H9 (cell line): Measurements from ENCODE around the gene SELENOM. TPM values are rescaled to one million over a fixed set of nuclear protein-coding genes. Genes with fewer than 3 reads are reported as not detected.
A peak's percentile ranks its signal among the peaks of the same experiment; 100 is the strongest.
"Not testable (repeated sequence)": the region's sequence is repeated elsewhere in the genome, so short reads cannot be mapped to it uniquely, and the experiment has no call there.

Source experiments
- DNase-seq: peaks from one replicate; pipeline ENCODE4 v3.0.0-alpha.2; 2017
- H2AFZ ChIP-seq: one replicate; pipeline ENCODE4 v1.6.1; 2013; ENCODE audit warnings: mild to moderate bottlenecking, low read length, control low read depth, moderate library complexity
- H2AK5ac ChIP-seq: 2 replicates; pipeline ENCODE4 v1.6.1; 2013; ENCODE audit warnings: low read length, control low read depth, mixed read lengths; ENCODE audit not compliant: insufficient read length
- H2BK120ac ChIP-seq: one replicate; pipeline ENCODE4 v1.6.1; 2013; ENCODE audit warnings: low read depth, mild to moderate bottlenecking, low read length, control low read depth, inconsistent platforms; ENCODE audit not compliant: poor library complexity, severe bottlenecking
- H2BK12ac ChIP-seq: 2 replicates; pipeline ENCODE4 v1.6.1; 2013; ENCODE audit warnings: low read length, control low read depth, mixed read lengths, low read depth; ENCODE audit not compliant: insufficient read length
- H2BK15ac ChIP-seq: 2 replicates; pipeline ENCODE4 v1.6.1; 2013; ENCODE audit warnings: low read depth, low read length, control low read depth
- H2BK20ac ChIP-seq: one replicate; pipeline ENCODE4 v1.6.1; 2013; ENCODE audit warnings: low read depth, mild to moderate bottlenecking, low read length, control low read depth, inconsistent platforms; ENCODE audit not compliant: poor library complexity, severe bottlenecking
- H2BK5ac ChIP-seq: 2 replicates; pipeline ENCODE4 v1.6.1; 2013; ENCODE audit warnings: low read length, control low read depth, mixed read lengths; ENCODE audit not compliant: insufficient read length
- H3K14ac ChIP-seq: 2 replicates; pipeline ENCODE4 v1.6.1; 2013; ENCODE audit warnings: low read length, control low read depth; ENCODE audit not compliant: insufficient read depth
- H3K18ac ChIP-seq: 2 replicates; pipeline ENCODE4 v1.6.1; 2013; ENCODE audit warnings: low read depth, mild to moderate bottlenecking, mixed read lengths, low read length, control low read depth; ENCODE audit not compliant: insufficient read length
- H3K23ac ChIP-seq: 2 replicates; pipeline ENCODE4 v1.6.1; 2013; ENCODE audit warnings: low read length, control low read depth, mixed read lengths, low read depth; ENCODE audit not compliant: insufficient read length
- H3K23me2 ChIP-seq: 2 replicates; pipeline ENCODE4 v1.6.1; 2013; ENCODE audit warnings: low read depth, mild to moderate bottlenecking, mixed read lengths, low read length, control low read depth; ENCODE audit not compliant: insufficient read length, poor library complexity, severe bottlenecking
- H3K27ac ChIP-seq: 2 replicates; pipeline ENCODE4 v1.5.1; 2013; ENCODE audit warnings: low read length, control low read depth, mixed read lengths, low read depth; ENCODE audit not compliant: insufficient read length
- H3K27me3 ChIP-seq: 2 replicates; pipeline ENCODE4 v1.6.1; 2013; ENCODE audit warnings: low read length, control low read depth, inconsistent platforms; ENCODE audit not compliant: insufficient read depth
- H3K4ac ChIP-seq: 2 replicates; pipeline ENCODE4 v1.6.1; 2013; ENCODE audit warnings: low read depth, mild to moderate bottlenecking, control low read depth, inconsistent platforms, low read length, moderate library complexity
- H3K4me1 ChIP-seq: 2 replicates; pipeline ENCODE4 v1.6.1; 2013; ENCODE audit warnings: low read length, control low read depth, inconsistent platforms; ENCODE audit not compliant: insufficient read depth
- H3K4me2 ChIP-seq: 2 replicates; pipeline ENCODE4 v1.6.1; 2013; ENCODE audit warnings: low read length, control low read depth, mixed read lengths; ENCODE audit not compliant: insufficient read length, insufficient read depth
- H3K56ac ChIP-seq: 2 replicates; pipeline ENCODE4 v1.6.1; 2013; ENCODE audit warnings: low read depth, mild to moderate bottlenecking, mixed read lengths, low read length, control low read depth; ENCODE audit not compliant: insufficient read length
- H3K79me1 ChIP-seq: 2 replicates; pipeline ENCODE4 v1.6.1; 2013; ENCODE audit warnings: low read depth, mild to moderate bottlenecking, moderate library complexity, low read length, control low read depth, inconsistent platforms; ENCODE audit not compliant: insufficient read depth, poor library complexity, severe bottlenecking
- H3K79me2 ChIP-seq: 2 replicates; pipeline ENCODE4 v1.6.1; 2013; ENCODE audit warnings: low read length, control low read depth, inconsistent platforms; ENCODE audit not compliant: insufficient read depth
- H3K9ac ChIP-seq: 2 replicates; pipeline ENCODE4 v1.6.1; 2013; ENCODE audit warnings: low read length, control low read depth, mixed read lengths; ENCODE audit not compliant: insufficient read length; ENCODE audit errors: extremely low read depth
- H3K9me3 ChIP-seq: one replicate; pipeline ENCODE4 v1.6.1; 2013; ENCODE audit warnings: low read depth, low read length, inconsistent platforms; ENCODE audit not compliant: control insufficient read depth
- H3T11ph ChIP-seq: one replicate; pipeline ENCODE4 v1.6.1; 2013; ENCODE audit warnings: mild to moderate bottlenecking, low read length, control low read depth, inconsistent platforms
- H4K20me1 ChIP-seq: one replicate; pipeline ENCODE4 v1.6.1; 2013; ENCODE audit not compliant: control insufficient read depth, insufficient read length, insufficient read depth
- H4K5ac ChIP-seq: 2 replicates; pipeline ENCODE4 v1.6.1; 2013; ENCODE audit warnings: low read depth, mild to moderate bottlenecking, mixed read lengths, low read length, control low read depth; ENCODE audit not compliant: insufficient read length
- H4K8ac ChIP-seq: replicated peaks from 2 replicates; pipeline ENCODE4 v1.6.1; 2013; ENCODE audit warnings: low read length, control low read depth, mixed read lengths, low read depth; ENCODE audit not compliant: insufficient read length
- H4K91ac ChIP-seq: 2 replicates; pipeline ENCODE4 v1.6.1; 2013; ENCODE audit warnings: low read depth, mild to moderate bottlenecking, moderate library complexity, mixed read lengths, low read length, control low read depth; ENCODE audit not compliant: insufficient read length
- H3K27ac Mint-ChIP-seq, 3 experiments: 2 replicates in 2 of 3; 3 replicates in 1 of 3; pipeline ENCODE4 v1.8.0; 2020 to 2021; ENCODE audit warnings: mixed read lengths in 3 of 3, mild to moderate bottlenecking in 1 of 3, moderate library complexity in 1 of 3
- H3K27me3 Mint-ChIP-seq: 2 replicates; pipeline ENCODE4 v1.8.0; 2021; ENCODE audit warnings: low read depth, mild to moderate bottlenecking, moderate library complexity, mixed read lengths
- H3K36me3 Mint-ChIP-seq, 3 experiments: 2 replicates in 2 of 3; 3 replicates in 1 of 3; pipeline ENCODE4 v1.8.0; 2020 to 2021; ENCODE audit warnings: low read depth in 3 of 3, mixed read lengths in 3 of 3; ENCODE audit not compliant: insufficient read depth in 1 of 3
- H3K4me1 Mint-ChIP-seq, 2 experiments: 2 replicates each; pipeline ENCODE4 v1.8.0; 2020; ENCODE audit warnings: mixed read lengths in 2 of 2
- H3K4me3 Mint-ChIP-seq, 2 experiments: 2 replicates in 1 of 2; 3 replicates in 1 of 2; pipeline ENCODE4 v1.8.0; 2020 to 2021; ENCODE audit warnings: mild to moderate bottlenecking in 2 of 2, mixed read lengths in 2 of 2, moderate library complexity in 1 of 2
- H3K9me3 Mint-ChIP-seq, 2 experiments: 2 replicates in 1 of 2; 3 replicates in 1 of 2; pipeline ENCODE4 v1.8.0; 2020; ENCODE audit warnings: mild to moderate bottlenecking in 2 of 2, mixed read lengths in 2 of 2, moderate library complexity in 1 of 2
- WGBS: extraction: QIAGEN DNeasy Blood & Tissue Kit; methylation state at CpG from one replicate; pipeline ENCODE4 v1.1.7; 2013; ENCODE audit warnings: missing lambda C conversion rate, low lambda C conversion rate, mixed read lengths; ENCODE audit not compliant: insufficient read length; ENCODE audit errors: extremely low coverage; 5-methylcytosine and 5-hydroxymethylcytosine counted together
- total RNA-seq: library from RNA; stranded (reverse); gene quantifications from 2 replicates; pipeline ENCODE4 v1.2.1, GENCODE V29; 2021
- TF ChIP-seq, protein P1 (sequence below): fragments of 200-600 bp; sonication (generic); conservative IDR thresholded peaks from 3 replicates; pipeline ENCODE4 v1.8.0; 2021; ENCODE audit warnings: antibody characterized with exemption, mild to moderate bottlenecking

Gene SELENOM
- total RNA-seq, 1 experiment from 2014 or later, result 18.6 TPM

DNA sequence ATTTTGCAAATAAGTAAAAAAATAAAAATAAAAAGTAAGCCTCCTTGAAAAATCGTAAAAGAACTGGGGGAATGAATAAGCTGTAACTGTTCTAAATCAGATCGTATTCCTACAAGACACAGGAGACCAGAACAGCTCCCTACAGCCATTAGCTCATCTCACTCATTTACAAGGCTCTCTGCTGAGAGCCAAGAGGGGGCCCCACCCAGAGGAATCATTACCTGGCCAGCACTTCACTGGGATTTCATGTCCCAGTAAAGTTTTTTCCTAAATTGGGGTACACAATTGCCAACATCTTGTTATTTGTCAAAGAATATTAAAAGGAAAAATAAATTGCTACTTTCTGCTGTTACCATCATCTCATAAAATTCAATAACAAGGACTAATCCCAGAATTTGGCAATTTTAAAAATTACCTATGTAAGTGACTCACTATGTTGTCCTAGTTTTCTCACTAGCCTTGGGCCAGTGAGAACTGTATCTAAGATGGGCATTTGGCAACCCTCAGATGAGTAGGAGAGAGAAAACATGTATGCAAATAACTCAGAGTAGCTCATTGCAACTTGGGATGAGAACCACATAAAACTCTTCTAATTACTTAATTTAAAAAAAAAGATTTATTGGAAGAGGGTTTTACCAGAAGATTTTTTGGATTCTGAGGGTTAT is 44.7 kb downstream of the SELENOM start:
- no peak overlapping the region for H3K4me3 Mint-ChIP-seq
- no peak overlapping the region for H2AK5ac ChIP-seq
- no peak overlapping the region for H2BK120ac ChIP-seq
- no peak overlapping the region for H4K91ac ChIP-seq
- H3K23ac ChIP-seq, result no peak overlapping the region
- no peak overlapping the region for H3K27ac Mint-ChIP-seq
- no peaks in the 10 kb centered on the region for H3K36me3 Mint-ChIP-seq
- H3K9ac ChIP-seq, result no peak overlapping the region
- no peak overlapping the region for H3K18ac ChIP-seq
- no peaks in the 10 kb centered on the region for H4K20me1 ChIP-seq
- peaks cover 0 to 8% of the 10 kb centered on the region in 2 experiments; a peak in 2 of 4 replicates for H3K4me1 Mint-ChIP-seq
- TF ChIP-seq, protein P1, sequence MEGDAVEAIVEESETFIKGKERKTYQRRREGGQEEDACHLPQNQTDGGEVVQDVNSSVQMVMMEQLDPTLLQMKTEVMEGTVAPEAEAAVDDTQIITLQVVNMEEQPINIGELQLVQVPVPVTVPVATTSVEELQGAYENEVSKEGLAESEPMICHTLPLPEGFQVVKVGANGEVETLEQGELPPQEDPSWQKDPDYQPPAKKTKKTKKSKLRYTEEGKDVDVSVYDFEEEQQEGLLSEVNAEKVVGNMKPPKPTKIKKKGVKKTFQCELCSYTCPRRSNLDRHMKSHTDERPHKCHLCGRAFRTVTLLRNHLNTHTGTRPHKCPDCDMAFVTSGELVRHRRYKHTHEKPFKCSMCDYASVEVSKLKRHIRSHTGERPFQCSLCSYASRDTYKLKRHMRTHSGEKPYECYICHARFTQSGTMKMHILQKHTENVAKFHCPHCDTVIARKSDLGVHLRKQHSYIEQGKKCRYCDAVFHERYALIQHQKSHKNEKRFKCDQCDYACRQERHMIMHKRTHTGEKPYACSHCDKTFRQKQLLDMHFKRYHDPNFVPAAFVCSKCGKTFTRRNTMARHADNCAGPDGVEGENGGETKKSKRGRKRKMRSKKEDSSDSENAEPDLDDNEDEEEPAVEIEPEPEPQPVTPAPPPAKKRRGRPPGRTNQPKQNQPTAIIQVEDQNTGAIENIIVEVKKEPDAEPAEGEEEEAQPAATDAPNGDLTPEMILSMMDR, result no peak
- H2AFZ ChIP-seq, result no peak overlapping the region
- no peak overlapping the region for H4K5ac ChIP-seq
- H3K27me3 ChIP-seq, result no peaks in the 10 kb centered on the region
- H3K4ac ChIP-seq, result no peak overlapping the region
- no peaks in the 10 kb centered on the region for H3K23me2 ChIP-seq
- no peaks in the 10 kb centered on the region for H3K9me3 Mint-ChIP-seq
- H2BK12ac ChIP-seq, result no peak overlapping the region
- no peak overlapping the region for H3K27ac ChIP-seq
- H3K4me1 ChIP-seq, result no peaks in the 10 kb centered on the region
- H3K14ac ChIP-seq, result no peak overlapping the region
- no CpG with 5 or more reads among the region's 2 CpGs for WGBS
- H3K9me3 ChIP-seq, result no peaks in the 10 kb centered on the region
- no peaks in the 10 kb centered on the region for H3K79me1 ChIP-seq
- DNase-seq, result no peak
- H3K27me3 Mint-ChIP-seq, result peaks cover 6% of the 10 kb centered on the region
- H3K79me2 ChIP-seq, result no peaks in the 10 kb centered on the region
- no peak overlapping the region for H3T11ph ChIP-seq
- H2BK5ac ChIP-seq, result no peak overlapping the region
- H2BK20ac ChIP-seq, result no peak overlapping the region
- no peak overlapping the region for H3K56ac ChIP-seq
- no peak overlapping the region for H4K8ac ChIP-seq
- no peak overlapping the region for H3K4me2 ChIP-seq
- H2BK15ac ChIP-seq, result no peak overlapping the region

DNA sequence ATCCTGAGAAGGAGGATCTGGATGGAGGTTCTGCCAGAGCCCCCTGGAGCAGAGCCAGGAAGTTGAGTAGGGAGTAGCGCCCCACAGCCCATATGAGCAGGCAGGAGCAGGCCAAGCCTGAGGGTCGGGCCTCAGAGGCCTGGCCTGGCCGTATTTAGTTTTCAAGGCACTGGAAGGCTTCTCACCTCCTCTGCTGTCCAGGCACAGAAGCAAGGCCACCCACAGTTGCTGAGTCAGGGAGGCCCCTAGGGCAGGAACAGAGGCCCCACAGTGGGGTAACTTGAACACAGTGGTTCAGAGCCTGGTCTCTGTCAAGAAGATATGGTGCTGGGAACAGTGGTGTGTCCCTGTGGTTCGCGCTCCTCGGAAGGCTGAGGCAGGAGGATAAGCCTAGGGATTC is 47.7 kb downstream of the SELENOM start:
- H3K9ac ChIP-seq, H2AFZ ChIP-seq, H3K23me2 ChIP-seq, H3K27me3 Mint-ChIP-seq, H3K56ac ChIP-seq, H2BK15ac ChIP-seq, H3K4me3 Mint-ChIP-seq, H4K20me1 ChIP-seq, H3K14ac ChIP-seq, H3K36me3 Mint-ChIP-seq, H3K27me3 ChIP-seq, H4K5ac ChIP-seq, DNase-seq, H3K9me3 Mint-ChIP-seq, H2AK5ac ChIP-seq, H2BK12ac ChIP-seq, H4K8ac ChIP-seq, H2BK120ac ChIP-seq, H4K91ac ChIP-seq, H3K27ac ChIP-seq, H3K4me1 ChIP-seq, H3K18ac ChIP-seq, H3T11ph ChIP-seq, H3K23ac ChIP-seq, H2BK5ac ChIP-seq, H3K9me3 ChIP-seq, H2BK20ac ChIP-seq, H3K79me1 ChIP-seq, H3K4me2 ChIP-seq, H3K4ac ChIP-seq, H3K79me2 ChIP-seq: not testable (repeated sequence)
- peak overlapping the region in 1 of 3 experiments; percentile 79; a peak in 2 of 7 replicates for H3K27ac Mint-ChIP-seq
- H3K4me1 Mint-ChIP-seq, result peaks cover 4 to 22% of the 10 kb centered on the region in 2 experiments
- no CpG with 5 or more reads among the region's 6 CpGs for WGBS
